Posterior vena cava (tissue), 2 donors: ENCODE results near the gene WASF1. TPM values are rescaled to one million over a fixed set of nuclear protein-coding genes. Genes with fewer than 3 reads are reported as not detected.
"Not testable (repeated sequence)": the region's sequence is repeated elsewhere in the genome, so short reads cannot be mapped to it uniquely, and the experiment has no call there.

Experiments used
- DNase-seq: peaks from one replicate; pipeline ENCODE4 v3.0.0-alpha.2; 2020; ENCODE audit warnings: low spot score
- intact Hi-C, 2 donors: fragments of 100-400 bp; cut with DNase I; formaldehyde crosslinking; loops; one replicate each; pipeline versions ENCODE4 v1.14.1 to v1.14.2; 2022 to 2023
- total RNA-seq, 2 donors: library from RNA; stranded (reverse); fragmentation: NEBNext Ultra II Directional; extraction: Animal tissue kit (Norgen Biotek cat#: 25700); gene quantifications; one replicate each; pipeline ENCODE4 v1.2.1, GENCODE V29; 2021
- donor health status: DM: yes; HTN: yes; CAD: no.
- donor health status: DM: yes; HTN: yes; CAD: no.

The WASF1 gene
- total RNA-seq, 2 donors from 2014 or later, result 11.0 to 13.7 TPM

DNA sequence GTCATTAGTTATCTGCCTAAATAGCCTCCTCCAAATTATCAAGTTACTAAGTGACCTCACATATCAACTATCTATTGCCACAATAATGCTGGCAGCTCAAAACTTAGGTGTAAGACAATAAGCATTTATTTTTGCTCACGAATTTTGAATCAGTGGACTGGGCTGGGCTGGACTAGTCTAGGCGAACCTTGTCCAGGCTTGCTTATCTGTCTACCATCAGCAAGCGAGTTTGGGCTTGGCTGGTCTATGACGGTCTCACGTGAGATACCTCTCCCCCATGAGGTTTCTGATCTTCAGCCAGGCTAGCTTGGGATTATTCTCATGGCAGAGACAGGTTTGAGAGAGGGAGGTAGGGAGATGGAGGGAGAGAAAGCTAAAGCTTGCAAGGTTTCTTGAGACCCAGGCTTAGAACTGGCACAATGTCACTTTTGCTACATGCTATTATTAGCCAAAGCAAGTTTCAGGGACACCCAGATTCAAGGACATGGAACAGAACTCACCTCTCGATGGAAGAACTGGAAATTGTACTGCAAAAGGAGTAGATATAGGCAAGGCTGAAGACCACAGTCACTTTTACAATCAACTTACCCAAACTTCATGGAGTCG, 80.9 kb downstream of the WASF1 start:
- no peak for DNase-seq
- intact Hi-C loops, result no loop called here

DNA sequence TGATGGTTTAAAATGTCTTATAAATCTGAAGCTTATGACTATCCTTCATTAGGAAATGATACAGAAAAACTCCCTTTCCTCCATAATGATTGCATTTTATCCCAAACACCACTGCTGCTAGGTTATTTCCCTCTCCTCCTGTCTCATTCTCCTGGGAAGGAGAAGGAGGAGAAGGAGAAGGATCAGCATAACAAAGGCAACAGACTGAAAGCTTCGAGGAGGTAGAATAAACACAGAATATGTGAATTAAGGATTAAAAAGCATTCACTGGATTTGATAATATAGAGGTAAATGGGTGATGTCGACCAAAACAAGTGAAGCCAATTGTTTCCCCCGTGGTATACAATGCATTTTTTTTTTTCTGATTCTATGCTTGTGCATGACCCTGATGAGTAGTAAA, 82.0 kb downstream of the WASF1 start:
- intact Hi-C loops, result no loop called here

DNA sequence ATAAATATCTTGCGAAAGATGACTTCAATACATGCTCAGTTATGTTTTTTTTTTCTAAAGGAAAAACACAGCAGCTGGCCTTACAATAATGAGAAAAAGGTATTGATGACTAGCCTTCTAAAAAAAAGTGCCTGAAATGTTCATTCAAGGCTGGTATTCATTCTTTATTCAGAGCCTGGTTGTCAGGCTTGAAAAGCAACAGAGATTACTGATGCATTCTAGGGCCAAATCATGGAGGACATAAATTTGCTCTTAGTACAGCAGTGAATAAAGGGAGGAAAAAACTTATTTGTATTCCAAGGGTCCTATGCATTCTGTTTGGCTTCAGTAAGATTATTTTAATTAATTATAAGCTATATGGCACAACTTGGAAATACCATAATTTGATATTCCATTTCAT, 83.5 kb downstream of the WASF1 start:
- no peak for DNase-seq
- intact Hi-C loops, result no loop called here

More for the DNA sequence above, 82.0 kb downstream of the WASF1 start:
- no peak for DNase-seq

DNA sequence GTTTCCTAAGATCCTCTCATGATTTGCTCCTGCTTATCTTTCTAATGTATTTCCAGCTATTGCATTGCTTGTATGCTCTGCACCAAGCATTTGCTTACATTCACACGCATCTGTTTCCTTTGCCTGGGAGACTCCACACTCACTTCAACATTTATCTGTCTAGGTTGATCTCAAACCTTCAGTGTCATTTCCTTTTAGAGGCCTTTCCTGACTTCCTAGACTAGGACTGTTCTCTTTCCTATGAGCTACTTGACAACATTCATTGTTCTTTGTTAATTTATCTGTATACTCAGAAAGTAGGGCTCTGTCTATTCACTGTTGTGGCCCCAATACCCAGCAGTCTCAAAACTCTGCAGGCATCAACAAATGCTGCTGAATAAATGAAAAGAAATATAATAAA, 84.4 kb downstream of the WASF1 start:
- intact Hi-C loops, result no loop called here
- DNase-seq, result no peak

DNA sequence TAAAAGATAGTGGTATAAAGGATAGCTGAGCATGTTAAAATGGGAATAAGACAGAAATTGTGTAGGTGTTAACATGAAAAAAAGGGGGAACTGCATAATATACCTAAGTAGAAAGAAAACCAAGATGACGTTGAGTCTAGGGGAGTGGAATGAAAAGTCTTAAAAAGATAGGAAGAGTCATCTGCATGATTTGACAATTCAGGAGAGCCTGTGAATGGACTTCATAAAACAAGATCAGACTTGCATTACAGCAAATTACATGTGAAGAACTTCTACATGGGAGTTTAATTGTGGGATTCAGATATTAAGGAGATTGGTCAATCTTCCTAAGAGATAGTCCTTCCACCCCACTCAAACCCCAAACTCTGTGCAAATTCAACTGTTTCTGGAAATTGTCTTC, 85.5 kb downstream of the WASF1 start:
- intact Hi-C loops, result no loop called here

DNA sequence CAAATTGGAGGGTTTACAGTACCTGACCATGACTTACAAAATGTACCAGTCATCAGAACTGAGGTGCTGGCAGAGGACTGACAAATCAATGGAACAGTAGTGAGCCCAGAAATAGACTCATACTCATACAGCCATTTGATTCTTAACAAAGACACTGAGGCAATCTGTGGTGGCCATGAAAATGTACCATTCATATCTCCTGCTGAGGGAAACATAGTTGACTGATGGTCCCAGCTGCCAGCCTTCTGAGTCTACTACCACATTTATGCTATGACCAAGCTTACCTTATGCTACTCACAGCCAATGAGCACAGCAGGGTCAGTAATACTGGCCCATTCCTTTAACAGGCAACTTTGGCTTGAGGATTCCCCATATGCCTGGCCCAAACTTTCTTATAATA, 88.6 kb downstream of the WASF1 start:
- DNase-seq, result no peak
- intact Hi-C loops, result no loop called here

More for the DNA sequence above, 85.5 kb downstream of the WASF1 start:
- DNase-seq, result no peak

DNA sequence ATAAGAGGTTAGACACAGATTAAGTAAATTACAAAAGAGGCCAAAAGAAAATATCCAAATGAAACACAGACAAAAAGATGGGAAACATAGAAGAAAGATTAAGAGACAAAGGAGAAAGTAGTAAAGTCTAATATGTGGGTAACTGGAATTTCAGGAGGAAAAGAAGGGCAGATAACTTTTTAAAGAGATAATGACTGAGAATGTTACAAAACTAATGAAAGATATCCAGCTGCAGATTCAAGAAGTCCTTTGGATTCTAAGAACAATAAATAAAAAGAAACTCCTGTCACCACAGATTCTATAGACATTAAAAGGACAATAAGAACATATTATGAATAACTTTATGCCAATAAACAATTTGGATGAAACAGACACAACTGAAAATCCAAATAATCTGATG, 90.1 kb downstream of the WASF1 start:
- intact Hi-C loops, result no loop called here
- no peak for DNase-seq

DNA sequence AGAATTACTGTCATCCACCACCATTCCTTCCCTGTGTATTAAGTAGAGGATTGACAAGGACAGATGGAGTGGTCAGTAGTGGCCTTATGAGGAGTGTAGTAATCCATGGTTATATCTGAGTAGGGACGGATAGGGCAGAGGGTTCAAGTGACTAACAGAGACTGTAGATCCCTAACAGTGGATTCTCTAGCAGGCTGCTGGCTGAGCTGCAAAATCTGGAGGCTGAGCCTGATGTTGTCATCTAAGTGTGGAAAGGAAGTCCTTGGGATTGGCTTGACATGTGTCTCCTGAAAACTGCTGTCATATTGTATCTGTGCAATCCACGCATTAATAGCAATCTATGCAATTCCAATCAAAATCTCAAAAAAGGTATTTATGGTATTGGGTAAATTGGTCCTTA, 94.2 kb downstream of the WASF1 start:
- intact Hi-C loops, result no loop called here
- no peak for DNase-seq

DNA sequence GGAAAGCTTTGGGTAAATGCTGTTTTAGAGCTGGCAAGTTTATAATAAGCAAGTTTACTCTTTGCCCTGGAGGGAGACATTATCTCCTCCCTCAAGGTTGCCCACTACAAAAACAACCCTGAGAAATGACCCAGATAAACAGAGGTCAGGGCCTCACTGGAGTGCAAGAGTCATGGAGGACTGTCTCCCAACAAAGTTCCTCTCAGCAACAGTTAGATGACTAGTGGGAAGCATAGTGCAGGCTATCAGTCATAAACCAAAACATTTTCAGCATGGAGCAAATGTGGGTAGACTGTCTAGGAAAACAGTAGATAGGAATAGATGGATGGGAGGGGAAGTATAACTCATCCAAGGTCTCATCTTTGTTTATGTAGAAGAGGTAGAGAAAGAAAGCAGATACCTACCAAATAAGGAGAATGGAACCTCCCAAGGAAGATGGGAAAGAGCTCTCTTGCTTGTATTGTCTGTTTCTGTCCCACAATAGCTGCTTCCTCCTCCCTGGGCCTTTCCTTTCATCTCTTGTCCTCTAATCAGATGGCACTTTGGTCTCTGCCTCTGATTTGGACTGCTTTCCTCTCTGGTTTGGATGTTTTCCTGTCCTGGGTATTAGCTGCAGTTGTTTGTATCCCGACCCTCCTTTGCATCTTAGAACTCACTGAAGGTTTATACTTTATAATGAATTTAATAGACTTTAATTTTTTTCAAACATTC, 95.4 kb downstream of the WASF1 start:
- no peak for DNase-seq
- intact Hi-C loops, result no loop called here

DNA sequence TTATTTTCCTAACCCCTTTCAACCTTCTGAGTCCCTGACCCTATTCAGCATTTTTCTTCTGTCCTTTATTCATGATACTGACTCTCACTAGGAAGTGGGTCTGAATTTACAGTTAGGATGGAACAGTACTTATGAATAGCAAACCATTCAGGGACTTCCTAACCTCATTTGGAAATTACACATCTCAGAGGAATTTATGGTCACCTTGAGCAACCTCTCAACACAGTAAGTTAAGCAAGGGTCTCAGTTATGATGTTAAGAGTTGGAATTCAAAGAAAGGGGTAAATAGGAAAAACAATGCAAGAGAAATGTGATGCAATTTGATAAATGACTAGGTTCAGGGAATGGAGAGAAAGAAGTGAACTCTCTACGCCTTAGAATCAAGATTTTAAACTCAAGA, 104.1 kb downstream of the WASF1 start:
- no peak for DNase-seq
- intact Hi-C loops, result no loop called here

DNA sequence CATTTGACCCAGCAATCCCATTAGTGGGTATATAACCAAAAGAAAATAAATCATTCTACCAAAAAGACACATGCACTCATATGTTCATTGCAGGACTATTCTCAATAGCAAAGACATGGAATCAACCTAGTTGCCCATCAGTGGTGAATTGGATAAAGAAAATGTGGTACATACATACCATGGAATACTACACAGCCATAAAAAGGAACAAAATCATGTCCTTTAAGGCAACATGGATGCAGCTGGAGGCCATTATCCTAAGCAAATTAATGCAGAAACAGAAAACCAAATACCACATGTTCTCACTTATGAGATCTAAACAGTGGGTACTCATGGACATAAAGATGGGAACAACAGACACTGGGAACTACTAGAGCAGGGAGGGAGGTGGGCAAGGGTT, 106.0 kb downstream of the WASF1 start:
- DNase-seq, intact Hi-C loops: not testable (repeated sequence)

DNA sequence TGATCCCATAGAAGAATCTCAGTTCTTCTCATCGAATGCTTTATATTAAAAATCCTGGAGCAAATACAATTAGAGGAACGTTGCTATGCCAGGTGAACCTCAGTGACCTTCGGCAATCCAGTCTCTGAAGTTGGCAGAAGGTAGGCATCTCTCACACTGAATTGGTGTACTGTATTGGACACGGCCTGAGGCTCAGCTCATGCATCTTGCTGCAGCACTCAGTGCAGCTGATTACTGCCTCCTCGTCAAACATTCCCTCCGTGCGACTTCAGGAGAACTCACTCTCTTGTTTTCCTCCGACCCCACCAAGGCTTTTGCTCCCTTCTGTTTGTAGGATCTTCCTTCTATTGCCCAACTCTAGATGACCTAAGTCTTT, 110.9 kb downstream of the WASF1 start:
- intact Hi-C loops, result no loop called here
- DNase-seq, result no peak

DNA sequence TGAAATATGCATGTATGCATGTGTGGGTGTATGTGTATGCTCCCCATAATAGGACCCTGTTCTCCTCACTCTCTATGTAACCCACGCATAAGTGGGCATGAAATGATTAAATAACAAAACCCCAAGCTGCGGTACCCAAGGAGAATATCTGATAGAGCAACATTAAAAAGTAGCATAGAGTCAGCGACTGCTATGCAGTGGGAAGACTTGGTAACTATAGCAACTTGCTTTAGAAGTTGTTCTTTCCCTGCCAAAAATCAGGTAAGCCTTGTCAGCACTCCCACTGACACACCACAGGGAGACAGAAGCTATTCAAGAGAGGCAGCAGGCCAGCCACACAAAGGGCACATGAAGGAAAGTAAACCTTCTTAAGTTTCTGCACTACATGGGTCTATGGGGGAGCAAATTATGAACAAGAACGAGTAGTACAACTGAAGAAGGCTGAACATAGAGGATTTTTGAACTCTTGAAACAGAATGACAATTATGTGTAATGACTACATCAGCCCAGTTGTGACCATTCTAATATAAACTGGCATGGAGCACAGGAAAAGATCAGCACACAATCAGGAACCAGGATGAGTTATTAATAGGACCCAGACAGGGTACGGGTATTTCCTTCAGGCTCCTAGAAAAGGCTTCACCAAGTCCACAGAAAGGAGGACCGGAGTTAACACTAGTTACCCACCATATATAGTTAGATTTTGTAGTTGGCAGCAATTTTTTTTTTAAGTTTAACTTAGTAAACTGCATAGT, 111.5 kb downstream of the WASF1 start:
- no peak for DNase-seq
- intact Hi-C loops, result no loop called here

DNA sequence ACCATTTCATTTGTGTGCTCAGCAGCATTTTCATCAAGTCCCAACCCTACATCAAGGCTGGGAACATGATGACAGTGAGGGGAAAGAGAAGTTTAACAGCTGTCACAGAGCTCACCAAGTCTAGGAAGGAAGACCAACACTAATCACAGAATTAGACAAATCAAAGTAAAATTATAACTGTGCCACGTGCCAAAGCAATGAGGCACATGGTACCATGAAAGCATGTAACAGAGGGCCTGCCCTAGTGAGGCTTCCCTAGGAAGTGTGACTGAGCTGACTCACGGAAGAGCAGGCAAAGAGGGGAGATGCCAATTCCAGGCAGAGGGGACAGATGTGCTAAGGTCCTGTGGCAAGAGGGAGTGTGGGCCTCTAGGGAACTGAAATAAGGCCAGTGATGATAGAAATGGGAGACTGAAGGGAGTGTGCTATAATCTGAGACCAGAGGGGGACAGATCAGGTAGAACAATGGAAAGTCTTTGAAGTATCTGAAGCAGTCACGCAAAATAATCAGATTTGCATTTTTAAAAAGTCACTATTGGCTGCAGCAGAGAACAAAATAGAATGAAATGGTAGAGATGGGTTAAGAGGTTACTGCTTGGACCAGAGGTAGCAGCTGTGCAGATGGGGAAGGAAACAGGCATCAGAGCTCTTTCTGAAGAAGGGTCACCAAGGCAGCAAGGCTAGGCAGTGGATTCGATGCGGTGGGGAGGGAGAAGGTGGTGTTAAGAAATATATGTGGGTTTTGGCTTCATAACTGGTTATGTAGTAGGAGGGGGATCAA, 114.5 kb downstream of the WASF1 start:
- intact Hi-C loops, result no loop called here
- DNase-seq, result no peak

DNA sequence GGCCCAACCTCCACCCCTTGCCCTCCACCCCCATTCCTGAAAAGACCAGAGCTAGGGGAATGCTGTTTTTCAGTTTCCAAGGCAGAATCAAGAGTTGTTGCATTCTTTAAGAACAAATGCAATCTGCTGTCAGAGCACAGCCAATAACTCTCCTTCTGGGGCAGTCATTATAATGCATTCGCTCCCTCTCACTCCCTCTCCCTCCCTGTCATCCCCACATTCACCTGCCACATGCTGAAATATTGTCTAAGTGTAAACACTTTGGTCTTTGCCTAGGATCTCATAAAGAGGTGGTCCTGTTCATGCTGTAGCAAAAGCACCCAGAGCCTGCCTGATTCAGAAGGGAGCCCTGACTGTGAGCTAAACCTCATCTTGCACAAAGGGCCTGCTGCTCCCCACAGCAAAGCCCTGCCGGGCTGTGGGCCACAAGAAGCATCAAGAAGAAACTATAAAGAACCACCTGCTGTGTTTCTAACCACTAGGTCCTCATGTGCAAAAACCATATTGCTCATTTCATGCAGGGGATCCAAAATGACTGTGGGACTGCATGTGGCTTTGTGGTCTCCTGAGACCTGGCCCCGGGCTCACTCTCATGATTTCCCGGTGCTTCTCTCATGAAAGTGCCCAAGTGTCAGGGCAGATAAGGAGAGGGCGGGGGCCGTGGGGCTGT, 115.7 kb downstream of the WASF1 start:
- intact Hi-C loops, result no loop called here
- no peak for DNase-seq

DNA sequence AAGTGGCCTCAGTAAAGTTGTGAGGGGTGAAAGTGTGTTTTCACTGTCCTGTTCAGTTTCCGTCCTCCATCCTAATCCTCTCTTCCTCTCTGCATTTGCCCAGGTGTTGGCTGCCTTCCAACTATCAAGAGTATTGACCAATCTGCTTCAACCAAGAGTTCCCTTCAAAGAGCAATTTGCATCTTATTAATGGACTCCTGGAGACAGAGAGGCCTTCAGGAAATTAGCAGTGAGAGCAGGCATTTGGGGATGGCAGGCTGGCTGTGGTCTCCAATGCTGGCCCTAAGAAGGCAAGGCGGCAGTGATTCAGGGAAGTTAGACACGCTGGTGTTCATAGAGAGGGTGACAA, 124.1 kb downstream of the WASF1 start:
- intact Hi-C loops, result no loop called here

DNA sequence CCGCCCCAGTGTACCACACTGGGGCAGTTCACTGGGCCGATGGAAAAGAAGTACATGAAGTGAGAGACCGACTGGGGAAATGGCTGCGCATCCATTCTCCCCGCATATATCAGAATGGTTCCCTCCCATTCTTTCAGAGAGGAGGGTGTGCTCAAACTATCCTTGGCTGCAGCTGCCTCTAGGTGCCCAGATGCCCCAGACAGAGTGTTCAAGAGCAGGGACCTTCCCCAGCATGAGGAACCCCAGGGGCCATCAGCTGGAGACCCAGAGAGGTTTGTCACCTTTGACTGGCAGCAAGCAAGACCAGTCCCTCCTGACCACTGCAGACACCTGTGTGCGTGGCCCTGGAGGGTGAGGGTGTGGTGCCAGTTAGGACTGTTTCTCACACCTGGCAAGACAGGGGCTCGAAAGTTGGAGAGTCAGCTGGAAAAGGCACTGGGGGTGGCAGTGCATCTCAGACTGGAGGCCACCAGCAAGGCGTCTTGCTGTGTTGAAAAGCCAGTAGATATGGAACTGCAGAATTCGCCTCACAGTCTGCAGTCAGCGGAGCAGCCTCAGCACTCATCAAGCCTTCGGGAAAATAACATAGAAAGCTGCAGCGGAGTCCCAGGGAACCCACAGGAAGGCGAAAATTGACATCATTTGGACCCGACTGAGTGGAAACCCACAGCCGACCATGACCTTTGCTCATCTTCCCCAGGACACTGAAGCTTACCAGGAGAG, 124.6 kb downstream of the WASF1 start:
- intact Hi-C loops, result no loop called here
- no peak for DNase-seq

More for the DNA sequence above, 124.1 kb downstream of the WASF1 start:
- no peak for DNase-seq

DNA sequence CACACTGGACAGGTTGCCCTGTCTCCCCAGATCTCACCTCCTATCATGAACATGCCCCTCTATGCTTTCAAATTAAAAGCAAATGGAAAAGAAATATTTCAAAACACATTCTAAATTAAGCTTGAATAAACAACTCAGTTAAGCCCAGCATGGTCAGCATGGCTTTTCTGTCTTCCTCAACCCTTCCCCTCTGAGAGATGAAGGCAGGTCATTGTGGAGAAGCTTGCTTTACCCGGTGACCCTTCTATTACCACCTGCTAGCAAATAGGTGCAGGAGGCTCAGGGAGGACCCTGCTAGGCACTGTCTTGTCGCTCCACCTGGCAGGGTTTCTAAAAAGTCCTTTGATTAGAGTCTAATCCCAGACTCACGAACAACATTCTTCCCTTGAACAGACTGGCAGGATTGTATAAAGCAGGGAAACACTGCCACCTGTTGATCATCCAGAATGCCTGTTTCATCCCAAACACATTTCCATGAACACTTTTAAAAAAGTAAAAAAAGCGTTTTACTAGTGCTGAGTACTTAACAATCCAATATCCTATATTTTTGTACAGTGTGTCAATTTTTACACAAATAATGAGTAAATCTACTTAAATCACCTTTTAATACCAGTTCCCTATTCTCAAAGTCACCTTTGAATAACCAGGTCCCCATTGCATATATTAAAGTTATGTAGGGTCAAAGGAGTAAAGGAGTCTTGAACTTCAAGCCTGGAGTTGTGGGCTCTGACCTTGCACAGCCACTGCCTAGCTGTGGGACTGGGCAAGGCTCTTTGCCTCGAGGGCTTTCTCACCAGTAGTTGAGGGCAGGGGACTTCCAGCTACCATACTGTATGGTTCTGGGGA, 125.9 kb downstream of the WASF1 start:
- DNase-seq, result no peak
- intact Hi-C loops, result loop anchor here in 1 of 2 donors (2.0 kb wide), 1 partner anchor 355 kb away; no protein-coding TSS in a partner anchor
